GM19099 (cell line): Measurements from ENCODE around the gene OR52E5.

Experiments
- POLR2A ChIP-seq: IDR thresholded peaks from 3 replicates; pipeline ENCODE4 v1.6.1; 2011; ENCODE audit warnings: low read depth; ENCODE audit not compliant: insufficient read length; ENCODE audit errors: extremely low read depth

OR52E5 gene

DNA sequence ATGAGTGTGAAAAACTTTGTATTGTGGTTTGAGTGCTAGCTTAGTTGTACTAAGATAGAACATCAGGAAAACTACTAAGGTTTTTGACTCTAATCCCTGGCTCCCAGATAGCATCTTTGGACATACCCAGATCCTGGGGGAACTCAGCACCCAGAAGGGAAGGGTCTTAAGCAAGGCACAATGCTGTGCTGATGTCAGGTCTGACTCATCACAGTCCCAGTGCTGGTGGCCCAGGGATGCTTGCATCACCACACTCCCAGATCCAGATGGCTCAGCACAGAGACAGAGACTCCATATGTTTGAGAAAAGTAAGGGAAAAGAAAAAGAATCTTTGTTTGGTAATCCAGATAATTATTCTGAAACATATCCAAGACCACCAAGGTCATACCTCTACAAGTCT is 30.8 kb downstream of the OR52E5 start:
- TF ChIP-seq POLR2A = no peak

DNA sequence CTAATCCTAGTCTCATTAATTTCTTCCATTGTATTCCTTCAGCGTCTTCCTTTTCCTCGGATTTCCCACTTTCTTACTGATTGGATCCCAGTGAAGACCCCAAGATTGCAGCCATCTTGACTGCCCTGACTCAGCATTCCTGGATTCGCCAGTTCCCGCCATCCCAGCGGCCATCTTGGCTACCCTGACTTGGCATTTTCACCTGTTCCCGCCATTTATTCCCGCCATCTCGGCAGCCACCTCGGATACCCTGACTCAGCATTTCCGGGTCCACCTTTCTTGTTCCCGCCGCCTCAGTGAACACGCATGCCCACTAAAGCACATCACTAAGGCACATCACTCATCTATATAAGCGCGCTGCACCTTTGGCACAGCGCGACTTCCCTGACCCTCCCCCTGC is 35.3 kb downstream of the OR52E5 start:
- TF ChIP-seq POLR2A = no peak

DNA sequence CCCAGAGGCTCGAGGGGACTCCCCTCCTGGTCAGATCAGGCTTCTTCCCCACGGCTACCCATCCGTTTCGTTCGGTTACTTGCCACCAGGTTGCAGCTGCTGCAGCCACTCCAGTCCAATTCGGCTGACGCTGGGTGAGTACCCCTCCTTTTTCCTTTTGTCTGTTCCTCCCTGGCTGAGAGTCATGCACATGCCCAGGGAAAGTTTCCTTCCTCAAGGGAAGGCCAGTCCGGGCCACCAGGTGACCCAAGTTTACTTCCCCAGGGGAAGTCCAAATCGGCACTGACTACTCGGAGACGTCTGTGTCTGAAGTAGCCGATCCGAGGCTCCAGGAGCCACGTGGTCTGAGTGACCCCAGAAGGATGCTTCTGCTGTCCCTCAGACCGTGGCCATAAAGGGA is 35.8 kb downstream of the OR52E5 start:
- TF ChIP-seq POLR2A = no peak

DNA sequence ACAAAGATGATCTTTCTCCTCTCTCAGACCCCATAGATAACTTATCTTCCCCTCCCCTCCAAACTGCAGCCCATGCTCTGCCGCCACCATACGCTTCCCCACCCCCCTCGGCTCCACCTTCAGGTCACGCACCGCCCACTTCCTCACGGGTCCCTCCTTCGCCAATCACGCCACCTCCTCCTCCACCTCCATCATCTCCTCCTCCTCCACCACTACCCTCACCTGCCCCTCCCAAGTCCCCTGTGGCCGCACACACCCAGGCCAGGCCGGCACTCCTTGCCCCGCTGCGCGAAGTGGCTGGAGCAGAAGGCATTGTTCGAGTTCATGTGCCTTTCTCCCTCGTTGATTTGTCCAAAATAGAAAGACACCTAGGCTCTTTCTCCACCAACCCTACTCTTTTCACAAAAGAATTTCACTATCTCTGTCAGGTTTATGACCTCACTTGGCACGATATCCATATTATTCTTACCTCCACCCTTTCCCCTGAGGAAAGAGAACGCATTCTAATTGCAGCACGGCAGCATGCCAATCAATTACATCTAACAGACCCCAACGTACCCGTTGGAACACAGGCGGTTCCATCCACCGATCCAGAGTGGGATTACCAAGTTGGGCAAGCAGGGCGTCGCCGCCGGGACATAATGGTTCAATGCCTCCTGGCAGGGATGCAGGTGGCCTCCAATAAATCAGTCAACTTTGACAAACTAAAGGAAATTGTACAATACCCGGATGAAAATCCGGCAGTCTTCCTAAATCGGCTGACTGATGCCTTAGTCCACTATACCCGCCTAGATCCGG is 36.8 kb downstream of the OR52E5 start:
- no peak for TF ChIP-seq POLR2A

DNA sequence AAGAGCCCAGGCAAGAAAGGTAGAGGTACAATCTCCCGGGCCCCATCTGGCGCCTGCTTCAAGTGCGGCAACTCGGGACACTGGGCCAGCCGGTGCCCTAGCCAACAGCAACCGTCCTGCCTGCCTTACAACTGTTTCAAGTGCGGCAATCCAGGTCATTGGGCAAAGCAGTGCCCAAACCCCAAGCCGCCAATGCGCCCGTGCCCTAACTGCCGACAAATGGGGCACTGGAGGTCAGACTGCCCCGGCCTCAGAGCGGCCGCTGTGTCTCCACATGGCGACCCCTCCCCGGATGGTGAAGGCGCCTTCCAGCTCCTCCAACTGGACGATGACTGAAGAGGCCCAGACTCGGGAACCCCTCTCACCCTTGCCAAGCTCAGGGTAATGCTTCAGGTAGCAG is 37.6 kb downstream of the OR52E5 start:
- TF ChIP-seq POLR2A = no peak

DNA sequence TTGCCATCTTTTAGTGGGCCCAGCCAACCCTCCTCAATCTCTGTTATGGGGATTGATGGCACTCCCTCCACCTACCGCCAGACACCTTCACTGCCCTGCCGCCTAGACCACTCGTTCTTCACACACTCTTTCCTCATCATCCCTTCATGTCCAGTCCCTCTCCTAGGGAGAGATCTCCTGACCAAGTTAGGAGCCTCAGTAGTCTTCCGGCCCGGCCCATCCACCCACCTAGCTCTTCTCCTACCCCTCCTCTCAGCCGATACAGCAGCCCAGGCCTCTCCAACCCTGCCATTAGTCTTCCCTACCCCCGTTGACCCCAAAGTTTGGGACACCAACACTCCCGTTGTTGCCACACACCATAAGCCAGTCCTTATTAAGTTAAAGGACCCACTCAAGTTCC is 38.1 kb downstream of the OR52E5 start:
- no peak for TF ChIP-seq POLR2A

DNA sequence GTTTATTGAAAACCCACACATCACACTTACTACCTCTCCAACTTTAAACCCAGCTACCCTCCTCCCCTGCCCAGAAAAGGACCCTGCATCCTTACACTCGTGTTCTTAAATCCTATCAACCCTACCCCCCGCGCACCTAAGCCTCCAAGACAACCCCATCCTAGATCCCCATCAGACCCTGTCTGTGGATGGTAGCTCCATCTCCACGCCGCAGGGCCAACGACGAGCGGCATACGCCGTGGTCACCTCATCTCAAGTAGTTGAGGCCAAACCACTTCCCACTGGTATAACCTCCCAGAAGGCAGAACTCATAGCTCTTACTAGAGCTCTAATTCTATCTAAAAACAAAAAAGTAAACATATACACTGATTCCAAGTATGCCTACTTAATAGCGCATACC is 39.7 kb downstream of the OR52E5 start:
- TF ChIP-seq POLR2A = no peak

DNA sequence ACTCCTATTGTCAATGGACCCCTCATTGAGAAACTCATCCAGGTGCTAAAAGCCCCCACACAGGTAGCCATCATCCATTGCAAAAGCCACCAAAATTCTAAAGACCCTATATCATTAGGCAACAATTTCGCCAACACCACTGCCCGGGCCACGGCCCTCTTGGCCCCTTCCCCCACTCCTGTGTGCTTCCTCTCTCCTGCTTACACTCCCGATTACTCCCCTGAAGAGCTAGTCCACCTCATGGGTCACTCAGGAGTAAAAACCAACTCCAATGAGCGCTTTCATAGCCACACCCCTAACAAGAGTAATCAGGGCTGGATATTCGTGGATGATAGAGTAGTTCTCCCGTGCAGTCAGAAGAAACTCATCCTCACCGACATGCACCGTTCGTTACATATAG is 40.1 kb downstream of the OR52E5 start:
- no peak for TF ChIP-seq POLR2A

DNA sequence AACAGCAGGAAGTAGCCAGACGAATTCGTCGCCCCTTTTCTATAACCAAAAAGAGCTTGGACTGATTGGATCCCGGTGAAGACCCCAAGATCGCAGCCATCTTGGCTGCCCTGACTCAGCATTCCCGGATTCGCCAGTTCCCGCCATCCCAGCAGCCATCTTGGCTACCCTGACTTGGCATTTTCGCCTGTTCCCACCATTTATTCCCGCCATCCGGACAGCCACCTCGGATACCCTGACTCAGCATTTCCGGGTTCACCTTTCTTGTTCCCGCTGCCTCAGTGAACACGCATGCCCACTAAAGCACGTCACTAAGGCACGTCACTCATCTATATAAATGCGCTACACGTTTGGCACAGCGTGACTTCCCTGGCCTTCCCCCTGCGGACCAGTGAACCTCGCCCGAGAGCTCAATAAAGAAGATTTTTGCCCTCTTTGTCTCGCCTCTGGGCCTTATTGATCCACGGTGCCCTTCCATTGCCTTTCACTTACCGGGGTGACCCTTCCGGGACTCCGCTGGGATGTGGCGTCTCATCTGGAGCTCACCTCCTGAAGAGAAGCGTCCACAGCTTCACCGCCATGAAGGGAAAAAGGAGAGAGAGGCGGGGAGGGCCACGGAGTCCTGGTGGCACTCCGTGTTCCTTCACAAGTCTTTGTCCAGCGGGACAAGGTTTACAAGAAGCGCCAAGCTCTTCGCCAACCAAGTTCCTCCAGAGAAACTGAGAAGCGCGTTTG is 45.0 kb downstream of the OR52E5 start:
- TF ChIP-seq POLR2A = no peak

DNA sequence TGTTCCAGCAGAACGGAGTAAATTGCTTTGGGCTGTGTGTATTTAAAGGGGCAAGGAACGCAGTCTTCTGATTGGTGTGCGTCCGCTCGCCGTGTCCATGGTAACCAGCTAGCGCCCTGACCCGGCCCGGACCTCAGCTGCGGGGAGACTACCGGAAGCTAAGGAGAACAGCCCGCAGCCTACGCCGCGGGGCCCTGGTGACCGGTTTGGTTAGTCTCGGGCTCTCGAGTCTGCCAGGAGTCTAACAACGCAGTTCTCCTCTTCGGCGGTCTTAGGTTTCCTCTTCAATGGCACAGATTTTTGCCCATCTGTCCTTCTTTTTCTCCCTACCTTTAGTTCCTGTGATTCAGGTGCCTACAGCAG is 45.6 kb downstream of the OR52E5 start:
- no peak for TF ChIP-seq POLR2A

DNA sequence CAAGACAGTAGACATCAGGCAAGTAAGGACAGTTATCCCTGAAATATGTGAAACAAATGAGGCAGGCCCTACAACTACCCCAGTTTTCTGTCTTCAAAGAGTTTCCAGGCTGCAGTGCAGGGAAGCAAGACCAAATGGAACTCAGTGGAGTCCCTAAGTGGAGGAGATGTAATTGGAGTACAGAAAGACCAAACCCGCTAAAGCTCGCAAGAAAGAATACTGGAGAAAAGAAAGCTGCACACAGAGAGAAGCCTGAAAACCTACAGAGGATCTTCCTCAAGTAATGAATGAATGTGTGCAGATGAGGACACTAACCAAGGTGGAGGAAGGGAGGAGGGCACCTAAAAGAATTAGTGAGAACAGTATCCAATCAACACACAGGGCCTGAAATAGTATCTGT is 47.7 kb downstream of the OR52E5 start:
- no peak for TF ChIP-seq POLR2A

DNA sequence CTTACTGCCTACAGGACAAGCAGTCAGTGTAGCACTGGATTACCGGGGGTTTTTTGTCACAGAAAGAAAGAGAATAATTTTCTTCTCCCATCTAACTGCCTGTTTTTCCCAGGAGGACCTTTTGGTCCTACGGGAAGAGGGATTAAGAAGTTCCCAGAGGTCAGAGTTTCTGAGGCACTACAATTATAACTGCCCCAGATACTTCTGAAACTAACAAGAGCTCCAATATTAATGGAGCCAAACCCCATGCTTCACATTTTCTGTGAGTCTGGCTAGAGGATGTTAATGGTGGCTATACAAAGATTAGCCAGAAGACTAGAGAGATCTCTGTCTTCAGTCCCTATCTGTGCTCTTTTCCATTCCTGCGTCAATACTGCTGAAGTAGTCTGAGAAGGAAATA is 48.9 kb downstream of the OR52E5 start, which contains the start of gene OR56A3:
TSS of gene OR56A3 (plus strand) at position 301 of the 400 bp plus-strand sequence. CDS start 5,096 bp downstream, outside the sequence.
- no peak for TF ChIP-seq POLR2A
